Spleen (tissue), 7 donors: ENCODE results near the gene DCAKD.

Experiments
- CTCF ChIP-seq, 11 experiments: fragments of 200-600 bp in 7 of 11; fragments of 450-650 bp in 4 of 11; sonication (generic) in 4 of 11; IDR thresholded peaks in 8 of 11; conservative IDR thresholded peaks in 3 of 11; 1 replicate in 7 of 11; 2 replicates in 4 of 11; pipeline versions ENCODE4 v1.4.0 to v1.8.0; 2016 to 2021; ENCODE audit warnings: antibody characterized with exemption in 11 of 11, inconsistent platforms in 4 of 11, mild to moderate bottlenecking in 1 of 11
- POLR2A ChIP-seq, 3 donors: fragments of 450-650 bp; IDR thresholded peaks; one replicate each; pipeline ENCODE4 v1.5.1; 2017; ENCODE audit warnings: antibody characterized with exemption in 3 of 3, mild to moderate bottlenecking in 1 of 3
- donor health status: DM: no; HTN: no; CAD: no; lungs with moderate emphysema.
- donor health status: DM: no; HTN: no; CAD: no.
- donor health status: DM: no; HTN: no; CAD: no.

GRCh38 chr17:45067637-45068036 lies 16.2 kb upstream of the DCAKD start:
- TF ChIP-seq CTCF (IDR thresholded peaks at IDR 0.05 in 8 of 11, conservative IDR thresholded peaks at IDR 0.05 in 3 of 11), result no peak
- no peak for TF ChIP-seq POLR2A (IDR thresholded peaks at IDR 0.05)
